NB4 (cell line): ENCODE measurements around the gene ZNF518A.

Experiments
- CTCF ChIP-seq: IDR thresholded peaks from one replicate; pipeline ENCODE4 v1.5.1; 2012; ENCODE audit warnings: low read depth, low read length
- POLR2A ChIP-seq: IDR thresholded peaks from 2 replicates; pipeline ENCODE4 v1.6.1; 2011; ENCODE audit warnings: mild to moderate bottlenecking; ENCODE audit not compliant: insufficient read length; ENCODE audit errors: extremely low read depth

GRCh38 chr10:96172666-96173065, 42.6 kb downstream of the ZNF518A start:
- no peak for TF ChIP-seq CTCF
- no peak for TF ChIP-seq POLR2A
